Measurements from ENCODE around the gene SLC2A13.

GRCh38 chr12:39813776-39814175, 292.1 kb downstream of the SLC2A13 start:
- TF ChIP-seq CTCF (conservative IDR thresholded peaks at IDR 0.05; ENCODE audit: low read length) (no peak), EZH2phosphoT487 (IDR thresholded peaks at IDR 0.05; ENCODE audit: borderline replicate concordance) (no peak)
